Activated CD4-positive, alpha-beta T cell treated with anti-CD3 and anti-CD28 coated beads, Interleukin-2, Interleukin-6, amounts not matched to agents 100 ng/mL and 50 ng/mL, durations not matched to agents 16 hours and 8 hours (primary cell): ENCODE measurements around the gene NEK7.
A peak's percentile ranks its signal among the peaks of the same experiment; 100 is the strongest.
"Not testable (repeated sequence)": the region's sequence is repeated elsewhere in the genome, so short reads cannot be mapped to it uniquely, and the experiment has no call there.

Experiments
- DNase-seq: peaks from one replicate; pipeline ENCODE4 v3.0.0-alpha.2; 2020

The NEK7 gene

GRCh38 chr1:198298640-198299039, 141.8 kb downstream of the NEK7 start:
- DNase-seq: no peak

- no peak for DNase-seq
Measured at GRCh38 chr1:198300451-198300850, 143.7 kb downstream of the NEK7 start.

GRCh38 chr1:198304431-198304830, 147.6 kb downstream of the NEK7 start:
- no peak for DNase-seq

DNA sequence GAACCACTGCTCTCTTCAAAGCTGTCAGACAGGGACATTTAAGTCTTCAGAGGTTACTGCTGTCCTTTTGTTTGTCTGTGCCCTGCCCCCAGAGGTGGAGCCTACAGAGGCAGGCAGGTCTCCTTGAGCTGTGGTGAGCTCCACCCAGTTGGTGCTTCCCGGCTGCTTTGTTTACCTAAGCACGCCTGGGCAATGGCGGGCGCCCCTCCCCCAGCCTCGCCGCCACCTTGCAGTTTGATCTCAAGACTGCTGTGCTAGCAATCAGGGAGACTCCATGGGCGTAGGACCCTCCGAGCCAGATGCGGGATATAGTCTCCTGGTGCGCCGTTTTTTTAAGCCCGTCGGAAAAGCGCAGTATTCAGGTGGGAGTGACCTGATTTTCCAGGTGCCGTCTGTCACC, 158.0 kb downstream of the NEK7 start:
- DNase-seq: not testable (repeated sequence)

DNA sequence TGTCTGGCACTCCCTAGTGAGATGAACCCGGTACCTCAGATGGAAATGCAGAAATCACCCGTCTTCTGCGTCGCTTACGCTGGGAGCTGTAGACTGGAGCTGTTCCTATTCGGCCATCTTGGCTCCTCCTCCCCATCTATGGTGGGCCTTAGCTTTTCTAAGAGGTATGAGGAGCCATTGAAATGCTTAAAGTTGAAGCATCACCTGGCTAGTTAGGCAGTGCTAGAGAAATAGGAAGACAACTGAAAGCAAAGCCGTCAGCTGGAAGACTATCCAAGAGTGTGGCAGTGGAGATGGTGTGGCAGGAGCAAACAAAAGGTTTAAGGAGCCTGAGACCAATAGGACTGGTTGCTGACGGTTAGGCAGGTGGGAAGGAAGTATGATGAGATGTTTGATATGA, 158.5 kb downstream of the NEK7 start:
- not testable (repeated sequence) for DNase-seq

- DNase-seq: no peak
Measured at GRCh38 chr1:198316546-198317100, 159.8 kb downstream of the NEK7 start.

GRCh38 chr1:198318085-198318484, 161.3 kb downstream of the NEK7 start:
- DNase-seq: peak; percentile 28

DNA sequence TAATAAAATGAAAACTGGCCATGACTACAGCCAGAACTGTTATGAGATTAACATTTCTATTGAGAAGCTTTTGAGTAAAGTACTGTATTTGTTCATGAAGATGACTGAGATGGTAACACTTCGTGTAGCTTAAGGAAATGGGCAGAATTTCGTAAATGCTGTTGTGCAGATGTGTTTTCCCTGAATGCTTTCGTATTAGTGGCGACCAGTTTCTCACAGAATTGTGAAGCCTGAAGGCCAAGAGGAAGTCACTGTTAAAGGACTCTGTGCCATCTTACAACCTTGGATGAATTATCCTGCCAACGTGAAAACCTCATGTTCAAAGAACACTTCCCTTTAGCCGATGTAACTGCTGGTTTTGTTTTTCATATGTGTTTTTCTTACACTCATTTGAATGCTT, 164.0 kb downstream of the NEK7 start:
- no peak for DNase-seq

- DNase-seq: no peak
Measured at GRCh38 chr1:198326232-198326631, 169.4 kb downstream of the NEK7 start.

DNA sequence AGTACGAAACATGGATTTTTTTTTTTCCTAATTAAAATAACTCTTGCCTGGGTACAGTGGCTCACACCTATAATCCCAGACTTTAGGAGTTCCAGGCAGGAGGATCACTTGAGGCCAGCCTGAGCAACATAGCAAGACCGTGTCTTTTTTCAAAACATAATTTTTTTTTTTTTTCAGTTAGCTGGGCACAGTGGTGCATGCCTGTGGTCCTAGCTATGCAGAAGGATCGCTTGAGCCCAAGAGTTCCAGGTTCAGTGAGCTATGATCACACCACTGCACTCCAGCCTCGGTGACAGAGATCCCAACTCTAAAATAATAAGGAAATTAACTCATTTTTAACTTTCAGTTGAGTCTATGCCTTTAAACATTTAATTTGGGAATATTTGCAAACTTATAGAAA, 170.1 kb downstream of the NEK7 start:
- no peak for DNase-seq

DNA sequence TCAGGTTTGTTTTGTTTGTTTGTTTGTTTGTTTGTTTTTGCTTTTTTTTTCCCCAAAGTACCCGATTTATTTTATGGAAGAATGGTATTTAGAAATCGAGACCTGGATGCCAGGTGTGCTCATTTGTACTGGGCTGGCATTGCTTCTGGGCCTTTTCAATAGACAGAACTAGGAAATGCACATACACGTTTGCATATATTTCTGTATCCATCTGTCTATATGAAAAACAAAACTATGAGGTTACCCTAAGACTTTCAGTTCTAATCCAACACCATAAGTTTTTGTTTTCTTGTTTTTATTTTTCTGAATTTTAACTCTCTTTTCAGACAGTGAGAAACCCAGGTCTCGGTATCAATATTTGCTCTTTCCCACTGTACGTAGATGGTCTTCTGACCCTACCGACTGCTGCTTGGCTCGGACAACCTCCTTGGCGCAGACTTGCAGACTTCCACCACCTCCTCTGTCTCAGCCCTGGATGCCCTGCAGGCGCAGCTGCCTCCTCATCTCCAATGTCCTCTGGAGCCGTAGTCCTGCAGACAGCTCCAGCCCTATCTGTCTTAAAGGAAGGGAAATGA, 171.7 kb downstream of the NEK7 start:
- no peak for DNase-seq

GRCh38 chr1:198330982-198331615, 174.3 kb downstream of the NEK7 start:
- DNase-seq: no peak

DNA sequence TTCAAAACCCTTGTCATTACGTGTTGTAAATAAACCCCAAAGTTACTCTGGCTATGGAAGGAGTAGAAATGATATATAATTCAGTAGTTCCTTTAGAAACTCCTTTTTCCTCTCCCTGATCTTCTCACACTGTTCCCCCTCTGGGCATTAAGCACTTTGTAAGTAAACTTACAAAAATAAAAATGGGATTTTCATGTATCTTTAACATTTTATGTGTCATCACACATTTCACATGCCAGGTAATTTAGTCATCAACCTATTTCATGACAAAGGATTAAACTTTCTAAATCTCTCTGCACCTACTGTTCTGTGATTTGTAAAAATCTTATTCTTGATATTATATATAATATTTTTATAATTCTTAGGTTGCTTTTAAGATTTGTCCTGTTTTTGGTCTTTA, 176.9 kb downstream of the NEK7 start:
- no peak for DNase-seq

DNA sequence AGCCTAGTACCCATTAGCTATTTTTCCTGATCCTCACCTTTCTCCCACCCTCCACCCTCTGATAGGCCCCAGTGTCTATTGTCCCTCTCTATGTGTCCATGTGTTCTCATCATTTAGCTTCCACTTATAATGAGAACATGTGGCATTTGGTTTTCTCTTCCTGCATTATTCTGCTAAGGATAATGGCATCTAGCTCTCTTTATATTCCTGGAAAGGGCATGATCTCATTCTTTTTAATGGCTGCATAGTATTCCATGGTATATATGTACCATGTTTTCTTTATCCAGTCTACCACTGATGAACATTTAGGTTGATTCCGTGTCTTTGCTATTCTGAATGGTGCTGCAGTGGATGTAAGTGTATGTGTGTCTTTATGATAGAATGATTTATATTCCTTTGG, 178.9 kb downstream of the NEK7 start:
- no peak for DNase-seq

GRCh38 chr1:198337886-198338285, 181.1 kb downstream of the NEK7 start:
- DNase-seq: no peak

GRCh38 chr1:198340139-198340538, 183.3 kb downstream of the NEK7 start:
- no peak for DNase-seq

DNA sequence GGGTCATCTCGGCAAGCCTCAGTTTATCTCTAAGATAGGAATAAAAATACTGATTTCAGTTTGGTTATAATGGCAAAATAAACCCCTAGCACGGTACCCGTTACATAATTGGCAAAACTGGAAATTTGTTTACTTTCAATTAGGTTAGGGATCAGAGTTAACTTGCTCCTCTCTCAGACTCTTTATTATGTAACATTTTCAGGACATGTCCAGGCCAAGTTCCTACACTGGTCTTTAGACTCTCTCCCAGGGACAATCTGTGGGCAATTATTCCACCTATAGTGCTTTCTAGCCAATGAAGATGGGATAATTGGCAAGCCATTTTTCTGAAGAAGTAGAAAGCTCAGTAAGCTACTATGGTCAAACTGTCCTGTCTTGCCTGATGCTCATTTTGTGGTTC, 189.4 kb downstream of the NEK7 start:
- no peak for DNase-seq

DNA sequence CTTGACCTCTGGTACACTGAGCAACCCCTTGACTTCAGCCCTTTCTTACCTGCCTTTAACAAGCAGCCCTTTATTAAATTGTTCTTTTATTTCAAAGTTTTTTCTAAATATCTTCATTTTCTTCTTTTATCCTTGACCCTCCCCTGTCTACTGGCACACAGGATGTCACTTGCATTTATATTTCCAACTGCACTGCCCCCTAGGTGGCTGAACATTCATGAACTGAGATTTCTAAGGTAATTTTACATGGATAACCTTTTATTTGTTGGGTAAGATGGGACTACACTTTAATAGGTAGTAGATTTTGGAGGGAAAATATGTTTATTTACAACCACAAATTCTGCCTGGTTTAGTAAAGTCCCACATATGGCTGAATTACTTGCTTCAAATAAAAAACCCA, 193.7 kb downstream of the NEK7 start:
- DNase-seq: no peak

- peak; percentile 66 for DNase-seq
Measured at GRCh38 chr1:198352975-198353695, 196.3 kb downstream of the NEK7 start.

DNA sequence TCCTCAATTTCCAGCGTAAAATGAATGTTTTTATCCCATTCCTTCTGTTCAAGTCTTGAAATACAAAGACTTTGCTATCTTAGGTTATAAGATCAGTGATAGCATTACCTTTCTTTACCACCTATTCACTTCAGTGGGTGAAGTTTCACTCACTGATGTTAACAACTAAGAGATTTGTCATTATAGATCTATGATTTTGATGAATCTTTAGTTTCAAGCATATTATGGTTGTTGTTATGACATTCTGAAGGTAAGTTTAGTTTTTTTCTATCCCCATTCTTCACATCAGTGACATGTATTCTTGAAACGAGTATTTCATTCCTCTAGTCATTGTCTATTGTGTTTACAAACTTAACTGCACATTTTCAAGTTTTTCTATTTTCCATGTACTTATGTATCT, 201.1 kb downstream of the NEK7 start:
- DNase-seq: no peak

- DNase-seq: peak; percentile 46
Measured at GRCh38 chr1:198359024-198359653, 202.3 kb downstream of the NEK7 start.

GRCh38 chr1:198360208-198360729, 203.5 kb downstream of the NEK7 start:
- DNase-seq: no peak

GRCh38 chr1:198361237-198361767, 204.5 kb downstream of the NEK7 start:
- no peak for DNase-seq
